NB4 (cell line): ENCODE results near the gene RPTOR.

ENCODE experiments used
- CTCF ChIP-seq: IDR thresholded peaks from one replicate; pipeline ENCODE4 v1.5.1; 2012; ENCODE audit warnings: low read depth, low read length
- MYC ChIP-seq: IDR thresholded peaks from 2 replicates; pipeline ENCODE4 v1.6.1; 2011; ENCODE audit warnings: low read depth, low read length
- POLR2A ChIP-seq: IDR thresholded peaks from 2 replicates; pipeline ENCODE4 v1.6.1; 2011; ENCODE audit warnings: mild to moderate bottlenecking; ENCODE audit not compliant: insufficient read length; ENCODE audit errors: extremely low read depth
- TF ChIP-seq, protein P1 (sequence below): IDR thresholded peaks from 2 replicates; pipeline ENCODE4 v1.6.1; 2011; ENCODE audit warnings: low read depth, low read length

- no peak for TF ChIP-seq POLR2A
- no peak for TF ChIP-seq CTCF
- TF ChIP-seq MYC: no peak
- TF ChIP-seq, protein P1, sequence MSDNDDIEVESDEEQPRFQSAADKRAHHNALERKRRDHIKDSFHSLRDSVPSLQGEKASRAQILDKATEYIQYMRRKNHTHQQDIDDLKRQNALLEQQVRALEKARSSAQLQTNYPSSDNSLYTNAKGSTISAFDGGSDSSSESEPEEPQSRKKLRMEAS: no peak
Measured at GRCh38 chr17:80659651-80660050, 115.0 kb downstream of the RPTOR start.
